ENCODE results near the gene ARV1.
"Not testable (repeated sequence)": the region's sequence is repeated elsewhere in the genome, so short reads cannot be mapped to it uniquely, and the experiment has no call there.

Gene ARV1

DNA sequence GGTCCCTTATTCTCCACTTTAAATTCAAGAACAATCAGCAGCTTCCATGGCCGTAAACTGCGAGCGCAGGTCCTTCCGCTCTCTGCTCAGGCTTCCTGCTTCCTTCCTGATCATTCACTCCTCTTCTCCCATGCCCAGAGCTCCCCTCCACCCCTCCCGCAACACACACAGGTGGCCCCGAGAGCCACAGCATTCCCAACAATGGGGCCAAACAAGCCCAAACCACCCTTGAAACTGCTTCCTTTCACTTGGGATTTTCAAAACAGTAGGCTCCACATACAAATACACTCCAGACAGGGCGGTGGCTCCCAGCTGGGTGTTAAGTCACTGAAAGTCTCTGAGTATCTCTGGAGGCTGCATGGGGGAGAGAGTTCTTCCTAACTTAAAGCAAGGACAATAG is 49.8 kb downstream of the ARV1 start:
- H3K4me3 Mint-ChIP-seq, result peak overlapping the region; percentile 43
- H3K36me3 Mint-ChIP-seq (ENCODE audit: low read depth), result peaks cover 4% of the 10 kb centered on the region
- TF ChIP-seq, protein P1, sequence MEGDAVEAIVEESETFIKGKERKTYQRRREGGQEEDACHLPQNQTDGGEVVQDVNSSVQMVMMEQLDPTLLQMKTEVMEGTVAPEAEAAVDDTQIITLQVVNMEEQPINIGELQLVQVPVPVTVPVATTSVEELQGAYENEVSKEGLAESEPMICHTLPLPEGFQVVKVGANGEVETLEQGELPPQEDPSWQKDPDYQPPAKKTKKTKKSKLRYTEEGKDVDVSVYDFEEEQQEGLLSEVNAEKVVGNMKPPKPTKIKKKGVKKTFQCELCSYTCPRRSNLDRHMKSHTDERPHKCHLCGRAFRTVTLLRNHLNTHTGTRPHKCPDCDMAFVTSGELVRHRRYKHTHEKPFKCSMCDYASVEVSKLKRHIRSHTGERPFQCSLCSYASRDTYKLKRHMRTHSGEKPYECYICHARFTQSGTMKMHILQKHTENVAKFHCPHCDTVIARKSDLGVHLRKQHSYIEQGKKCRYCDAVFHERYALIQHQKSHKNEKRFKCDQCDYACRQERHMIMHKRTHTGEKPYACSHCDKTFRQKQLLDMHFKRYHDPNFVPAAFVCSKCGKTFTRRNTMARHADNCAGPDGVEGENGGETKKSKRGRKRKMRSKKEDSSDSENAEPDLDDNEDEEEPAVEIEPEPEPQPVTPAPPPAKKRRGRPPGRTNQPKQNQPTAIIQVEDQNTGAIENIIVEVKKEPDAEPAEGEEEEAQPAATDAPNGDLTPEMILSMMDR (IDR thresholded peaks at IDR 0.05), result no peak
- H3K9me3 Mint-ChIP-seq, result no peaks in the 10 kb centered on the region
- DNase-seq, result no peak
- peaks cover 7% of the 10 kb centered on the region for H3K4me1 Mint-ChIP-seq
- peaks cover 43% of the 10 kb centered on the region for H3K27me3 Mint-ChIP-seq (ENCODE audit: low read depth, poor library complexity)
- peak overlapping the region; percentile 55 for H3K27ac Mint-ChIP-seq

DNA sequence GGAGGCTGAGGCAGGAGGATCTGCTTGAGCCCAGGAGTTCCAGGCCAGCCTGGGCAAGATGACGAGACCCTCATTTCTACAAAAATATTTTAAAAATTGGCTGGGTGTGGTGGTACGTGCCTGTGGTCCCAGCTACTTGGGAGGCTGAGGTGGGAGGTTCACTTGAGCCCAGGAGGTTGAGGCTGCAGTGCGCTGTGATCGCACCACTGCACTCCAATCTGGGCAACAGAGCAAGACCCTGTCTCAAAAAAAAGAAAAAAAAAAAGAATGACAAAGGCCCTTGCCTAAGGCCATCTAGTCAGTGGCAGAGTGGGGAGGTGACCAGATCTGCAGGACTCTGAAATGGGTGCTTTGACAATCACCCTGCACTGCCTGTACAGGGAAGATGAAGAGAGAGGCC is 50.4 kb downstream of the ARV1 start:
- not testable (repeated sequence) for DNase-seq; H3K9me3 Mint-ChIP-seq; H3K4me1 Mint-ChIP-seq; H3K27ac Mint-ChIP-seq; H3K4me3 Mint-ChIP-seq; H3K36me3 Mint-ChIP-seq (ENCODE audit: low read depth)
- peaks cover 47% of the 10 kb centered on the region for H3K27me3 Mint-ChIP-seq (ENCODE audit: low read depth, poor library complexity)

DNA sequence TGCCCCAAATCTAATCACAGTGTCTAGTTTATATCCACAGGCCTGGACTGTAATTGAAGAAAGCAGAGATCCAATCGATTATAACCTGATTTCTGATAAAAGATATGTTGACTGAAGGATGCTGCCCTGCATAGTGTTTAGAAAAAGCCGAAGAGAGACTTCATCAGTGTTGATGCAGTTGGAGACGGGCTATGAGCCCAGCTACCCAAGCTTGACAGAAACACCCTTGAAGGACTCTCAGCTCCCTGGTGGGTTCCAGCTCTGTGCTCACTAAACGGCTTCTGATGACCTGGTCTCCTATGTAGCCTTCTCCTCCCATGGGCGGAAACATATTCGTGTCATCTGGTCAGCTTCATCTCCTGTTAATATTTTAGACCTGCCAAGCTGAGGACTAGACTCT is 50.9 kb downstream of the ARV1 start:
- Mint-ChIP-seq H3K9me3 (no peaks in the 10 kb centered on the region), H3K36me3 (ENCODE audit: low read depth) (peaks cover 4% of the 10 kb centered on the region), H3K4me1 (peaks cover 7% of the 10 kb centered on the region), H3K4me3 (no peak overlapping the region), H3K27ac (no peak overlapping the region), H3K27me3 (ENCODE audit: low read depth, poor library complexity) (peaks cover 49% of the 10 kb centered on the region)
- TF ChIP-seq, protein P1 (IDR thresholded peaks at IDR 0.05), result no peak
- DNase-seq, result no peak

DNA sequence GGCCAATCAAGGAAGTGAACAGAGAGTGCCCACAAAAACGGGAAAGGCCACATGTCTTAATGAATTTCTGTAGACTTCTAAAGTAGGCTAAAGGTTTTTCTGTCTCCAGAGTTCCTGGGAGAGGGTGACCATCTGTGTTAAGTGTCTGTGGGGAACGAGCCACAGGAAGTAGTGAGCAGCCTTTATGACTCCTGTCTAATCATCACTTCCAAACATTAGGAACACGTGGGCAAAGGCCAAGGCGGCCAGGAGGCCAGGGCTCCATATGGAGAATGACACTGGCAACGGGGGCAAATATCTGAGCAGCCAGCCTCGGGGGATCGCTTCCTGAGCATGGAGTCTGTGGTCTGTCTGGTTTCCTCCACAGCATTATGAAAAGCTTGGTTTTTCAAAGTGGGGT is 54.1 kb downstream of the ARV1 start:
- no peak overlapping the region for H3K4me3 Mint-ChIP-seq
- no peak overlapping the region for H3K27ac Mint-ChIP-seq
- peaks cover 13% of the 10 kb centered on the region for H3K36me3 Mint-ChIP-seq (ENCODE audit: low read depth)
- H3K4me1 Mint-ChIP-seq, result peaks cover 13% of the 10 kb centered on the region
- TF ChIP-seq, protein P1 (IDR thresholded peaks at IDR 0.05), result no peak
- H3K27me3 Mint-ChIP-seq (ENCODE audit: low read depth, poor library complexity), result peaks cover 48% of the 10 kb centered on the region
- DNase-seq, result no peak
- peaks cover 11% of the 10 kb centered on the region for H3K9me3 Mint-ChIP-seq

DNA sequence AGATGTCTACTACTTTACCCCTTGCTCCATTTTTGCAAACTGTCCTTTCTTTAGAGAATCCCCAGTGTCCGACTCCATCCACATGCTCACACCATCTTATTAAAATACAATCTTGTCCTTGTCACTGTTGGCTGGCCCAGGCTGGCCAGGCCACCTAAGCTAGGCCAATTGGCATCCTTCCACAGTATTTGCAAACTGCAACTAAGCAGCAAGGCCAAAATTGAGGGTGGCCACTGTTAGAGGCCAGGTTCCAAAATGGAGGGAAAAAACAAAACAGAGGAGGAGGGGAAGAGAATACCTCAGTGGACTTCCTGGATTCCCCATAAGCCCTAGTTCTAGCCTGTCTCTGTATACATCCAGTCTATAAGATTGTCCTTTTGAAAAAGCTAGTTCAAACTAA is 56.9 kb downstream of the ARV1 start:
- H3K9me3 Mint-ChIP-seq, result peaks cover 12% of the 10 kb centered on the region
- no peak overlapping the region for H3K4me3 Mint-ChIP-seq
- H3K27ac Mint-ChIP-seq, result no peak overlapping the region
- H3K36me3 Mint-ChIP-seq (ENCODE audit: low read depth), result peaks cover 9% of the 10 kb centered on the region
- H3K4me1 Mint-ChIP-seq, result peaks cover 25% of the 10 kb centered on the region
- peaks cover 53% of the 10 kb centered on the region for H3K27me3 Mint-ChIP-seq (ENCODE audit: low read depth, poor library complexity)
- TF ChIP-seq, protein P1 (IDR thresholded peaks at IDR 0.05), result no peak
- DNase-seq, result no peak

DNA sequence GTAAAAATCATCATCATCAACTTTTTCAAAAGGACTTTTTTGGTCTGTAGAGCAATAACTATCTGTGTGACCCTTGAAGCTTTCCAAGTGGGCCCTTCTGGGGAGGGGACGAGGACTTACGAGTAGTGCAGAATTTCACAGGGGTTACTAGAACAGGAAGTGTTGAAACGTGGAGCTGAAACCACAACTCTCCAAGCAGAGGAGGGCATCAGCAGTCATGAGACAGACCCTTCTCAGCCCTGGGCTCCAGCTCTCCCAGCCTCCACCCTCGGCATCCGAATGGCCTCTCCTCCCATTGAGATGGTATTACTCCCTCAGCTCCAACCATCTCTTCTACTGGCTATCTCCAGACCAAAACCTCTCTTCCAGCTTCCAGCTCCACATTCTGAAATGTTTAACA is 57.5 kb downstream of the ARV1 start:
- H3K27me3 Mint-ChIP-seq (ENCODE audit: low read depth, poor library complexity), result peaks cover 60% of the 10 kb centered on the region
- peaks cover 12% of the 10 kb centered on the region for H3K9me3 Mint-ChIP-seq
- H3K4me1 Mint-ChIP-seq, result peaks cover 29% of the 10 kb centered on the region
- no peak for DNase-seq
- H3K4me3 Mint-ChIP-seq, result no peak overlapping the region
- TF ChIP-seq, protein P1 (IDR thresholded peaks at IDR 0.05), result no peak
- no peak overlapping the region for H3K27ac Mint-ChIP-seq
- H3K36me3 Mint-ChIP-seq (ENCODE audit: low read depth), result peaks cover 9% of the 10 kb centered on the region

All from nephron progenitor cell (in vitro differentiated cells).